HG03139 (cell line): ENCODE data around the gene INSYN2B.
"Not testable (repeated sequence)": the region's sequence is repeated elsewhere in the genome, so short reads cannot be mapped to it uniquely, and the experiment has no call there.

Experiments used
- ATAC-seq: cut with Tn5 transposase; IDR thresholded peaks from one replicate; pipeline ENCODE4 v1.9.1; 2021; ENCODE audit not compliant: unreplicated experiment

INSYN2B gene

DNA sequence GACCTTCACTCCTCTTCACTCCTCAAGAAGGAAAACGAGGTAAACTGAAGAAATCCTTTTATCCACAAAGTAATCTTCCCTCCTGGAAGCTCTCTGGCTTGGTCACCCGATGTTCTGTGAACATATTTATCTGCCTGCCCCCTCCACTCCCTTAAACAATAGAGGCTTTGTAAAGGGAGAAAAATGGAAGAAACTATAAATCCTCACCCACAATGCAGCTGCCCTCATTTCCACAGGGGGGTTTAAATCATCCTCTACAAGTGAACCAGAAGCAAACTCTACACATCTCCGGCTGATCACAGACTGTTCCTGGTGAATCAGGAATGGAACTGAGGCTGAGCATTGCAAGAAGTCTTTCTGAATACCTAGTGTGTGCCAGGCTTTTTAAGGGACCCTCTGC lies 7.2 kb downstream of the INSYN2B start:
- no peak for ATAC-seq

DNA sequence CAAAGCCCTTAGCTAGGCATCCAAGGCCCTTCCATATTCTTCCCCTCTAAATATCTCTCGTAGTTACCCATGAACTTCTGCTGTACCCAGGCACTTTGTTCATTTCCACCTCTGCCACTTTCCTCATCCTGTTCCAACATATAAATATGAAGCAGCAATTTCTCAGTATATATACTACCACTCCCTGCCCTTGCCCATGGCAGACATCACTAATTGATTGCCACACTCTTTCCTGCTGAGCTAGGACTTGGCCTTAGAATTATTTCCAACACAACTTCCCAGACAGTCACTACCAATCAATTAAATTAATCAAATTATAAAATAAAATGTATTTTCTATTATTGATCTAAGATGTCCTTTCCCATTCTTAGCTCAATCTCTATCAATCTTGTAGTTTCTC lies 8.5 kb downstream of the INSYN2B start:
- ATAC-seq, result no peak

DNA sequence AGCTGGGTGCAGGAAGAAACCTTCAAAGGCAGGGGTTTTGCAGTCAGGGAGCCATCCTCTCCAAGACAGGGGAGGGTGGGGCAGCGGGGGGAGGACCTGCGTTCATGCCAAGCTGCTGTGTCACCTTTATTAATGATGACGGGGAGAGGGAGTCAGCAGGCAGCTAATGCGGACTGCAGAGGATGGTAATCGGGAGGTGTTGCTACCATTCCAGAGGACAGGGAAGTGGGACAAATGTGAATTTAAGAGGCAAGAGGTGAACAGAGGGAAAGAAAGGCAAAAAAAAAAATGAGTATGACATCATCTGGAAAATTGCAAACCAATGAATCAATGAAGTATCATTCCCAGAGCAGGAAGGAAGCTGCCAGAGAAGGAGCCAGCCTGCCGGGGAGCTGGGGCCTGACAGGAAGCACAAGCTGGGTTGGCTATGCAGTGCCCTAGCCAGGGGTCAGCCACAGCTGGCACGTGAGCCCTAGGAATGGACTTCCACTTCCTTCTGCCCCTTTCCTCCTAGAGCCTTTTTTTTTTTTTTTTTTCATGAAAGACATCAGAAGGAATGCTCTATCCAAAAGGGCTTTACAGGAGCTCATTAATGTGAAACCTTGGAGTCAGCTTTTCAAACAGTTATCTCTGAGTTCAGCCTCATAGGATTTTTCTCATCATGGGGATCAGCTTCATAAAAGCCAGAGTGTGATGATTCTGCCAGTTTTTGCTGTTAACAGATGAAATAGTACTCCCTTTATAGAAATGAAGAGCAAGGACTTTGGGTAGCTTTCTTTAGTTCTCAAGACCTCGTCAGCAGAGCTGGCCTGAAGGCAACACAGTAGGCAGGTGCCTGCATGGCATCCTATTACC lies 9.2 kb downstream of the INSYN2B start:
- ATAC-seq, result no peak

DNA sequence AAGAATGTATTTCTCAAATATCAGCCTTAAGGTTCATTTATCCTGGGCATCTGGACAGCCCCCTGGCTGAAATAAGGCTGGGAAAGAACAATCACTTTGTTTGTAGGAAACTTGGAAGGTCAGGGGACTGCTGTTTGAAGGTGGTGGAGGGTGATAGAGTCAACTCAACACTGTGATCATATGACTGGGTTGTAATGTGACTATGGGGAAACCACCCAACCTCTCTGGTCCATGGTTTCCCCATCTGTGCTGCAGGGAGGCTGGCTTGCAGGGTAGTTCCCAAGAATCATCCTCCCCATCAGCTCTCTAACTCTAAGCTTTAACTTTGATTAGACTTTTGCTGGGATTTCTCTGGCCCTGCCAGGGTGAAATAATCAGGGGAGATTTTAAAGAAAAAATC lies 10.0 kb downstream of the INSYN2B start:
- no peak for ATAC-seq

DNA sequence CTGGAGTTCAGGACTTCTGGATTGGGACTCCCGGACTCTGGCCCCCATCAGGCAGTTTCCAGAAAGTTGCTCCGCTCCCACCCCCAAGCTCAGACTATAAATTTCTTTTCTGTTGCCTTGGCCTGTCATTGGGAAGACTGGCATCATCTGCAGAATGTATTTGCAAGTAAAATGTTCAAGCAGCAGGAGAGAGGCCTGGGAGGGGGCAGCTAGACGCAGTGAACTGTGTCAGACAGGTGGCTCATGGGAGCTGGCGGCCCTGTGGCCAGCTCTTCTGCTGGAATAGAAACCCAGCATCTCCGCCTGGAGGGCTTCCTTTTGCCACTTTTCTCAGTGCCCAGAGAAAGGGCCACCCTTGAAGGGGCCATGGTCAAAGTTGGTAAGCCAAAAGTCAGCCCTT lies 16.0 kb downstream of the INSYN2B start:
- ATAC-seq, result no peak

DNA sequence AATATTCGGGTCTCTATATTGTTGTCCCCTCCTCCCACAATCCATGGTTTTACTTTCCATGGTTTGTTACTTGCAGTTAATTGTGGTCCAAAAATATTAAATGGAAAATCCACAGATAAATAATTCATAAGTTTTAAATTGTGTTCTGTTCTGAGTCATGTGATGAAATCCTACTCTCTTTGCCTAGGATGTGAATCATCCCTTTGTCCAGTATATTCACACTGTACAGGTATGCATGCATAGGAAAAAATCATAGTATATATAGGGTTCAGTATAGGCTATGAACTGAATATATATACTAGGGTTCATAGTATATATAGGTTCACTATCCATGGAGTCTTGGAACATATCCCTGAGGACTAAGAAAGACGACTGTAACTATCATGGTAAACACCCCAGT lies 19.6 kb downstream of the INSYN2B start:
- ATAC-seq, result no peak

DNA sequence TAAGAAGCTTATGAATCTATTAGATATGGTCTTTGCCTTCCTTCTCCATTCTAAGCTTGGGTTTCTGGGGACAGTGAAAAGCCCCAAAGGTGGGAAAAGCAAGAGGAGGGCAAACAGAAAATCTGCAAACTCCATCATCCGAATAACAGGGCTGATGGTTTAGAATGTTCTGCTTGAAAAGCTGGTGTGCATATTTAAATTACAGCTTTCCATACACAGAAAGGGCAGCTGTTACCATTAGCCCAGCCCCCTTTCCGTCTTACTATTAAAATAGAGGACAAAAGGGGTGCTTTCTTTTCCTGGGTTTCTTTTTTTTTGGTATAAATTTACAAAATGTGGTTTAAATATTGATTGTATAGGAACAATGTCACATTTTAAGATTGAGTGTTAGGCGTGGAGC lies 22.0 kb downstream of the INSYN2B start:
- no peak for ATAC-seq

DNA sequence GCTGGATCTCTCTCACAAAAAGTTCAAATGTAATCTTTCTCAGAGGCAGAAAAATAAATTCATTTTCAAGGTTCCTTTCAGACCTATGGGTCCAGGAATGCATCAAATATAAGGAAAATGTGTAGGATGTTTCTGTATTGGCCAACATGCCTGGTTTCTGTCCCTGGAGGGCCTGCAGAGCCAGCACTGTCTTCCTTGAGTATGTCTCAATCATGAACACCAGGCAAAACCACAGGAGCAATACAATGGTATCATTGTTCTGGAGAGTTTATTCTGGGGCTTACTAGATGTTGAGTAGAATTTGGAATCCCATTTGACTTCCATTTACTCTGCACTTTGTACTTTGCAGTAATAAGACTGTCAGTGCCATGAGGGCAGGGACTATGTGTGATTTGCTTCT lies 23.5 kb downstream of the INSYN2B start:
- no peak for ATAC-seq

- ATAC-seq, result no peak
These were observed 24.2 kb downstream of the INSYN2B start for GRCh38 chr5:169956126-169956525.

- no peak for ATAC-seq
These were observed 25.5 kb downstream of the INSYN2B start for GRCh38 chr5:169954786-169955185.

DNA sequence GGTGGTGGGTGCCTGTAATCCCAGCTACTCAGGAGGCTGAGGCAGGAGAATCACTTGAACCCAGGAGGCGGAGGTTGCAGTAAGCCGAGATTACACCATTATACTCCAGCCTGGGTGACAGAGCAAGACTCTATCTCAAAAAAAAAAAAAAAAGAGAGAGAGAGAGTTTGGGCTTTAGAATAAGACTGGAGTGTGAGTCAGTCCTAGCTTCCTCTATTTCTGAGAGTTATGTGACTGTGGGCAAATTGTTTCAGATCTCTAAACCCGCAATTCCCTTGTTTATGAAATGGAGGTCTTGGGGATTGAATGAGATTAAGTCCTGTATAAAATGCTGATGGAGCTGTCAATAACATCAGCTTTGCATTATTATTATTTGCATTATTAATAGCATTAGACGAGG lies 27.1 kb downstream of the INSYN2B start:
- ATAC-seq, result not testable (repeated sequence)

DNA sequence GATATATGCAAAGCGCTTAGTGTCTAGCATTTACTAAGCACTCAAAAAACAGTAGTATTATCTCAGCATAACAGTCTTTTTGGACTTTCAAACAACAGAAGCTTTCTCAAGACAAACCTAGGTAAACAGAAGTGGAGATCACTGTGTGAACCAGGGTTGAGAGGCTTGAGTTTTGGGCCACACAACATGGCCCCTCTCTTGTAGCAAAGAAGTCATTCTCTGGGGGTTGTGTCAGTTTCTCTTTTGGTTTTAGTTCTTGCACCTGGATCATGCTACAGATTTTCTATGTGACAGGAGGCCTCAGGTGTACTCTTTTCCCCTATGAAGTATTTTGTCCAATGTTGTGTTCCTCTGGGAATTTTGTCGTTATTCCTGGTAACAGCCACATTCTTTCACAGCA lies 30.0 kb downstream of the INSYN2B start:
- ATAC-seq, result no peak

GRCh38 chr5:169946743-169947295 lies 33.5 kb downstream of the INSYN2B start:
- ATAC-seq, result no peak

DNA sequence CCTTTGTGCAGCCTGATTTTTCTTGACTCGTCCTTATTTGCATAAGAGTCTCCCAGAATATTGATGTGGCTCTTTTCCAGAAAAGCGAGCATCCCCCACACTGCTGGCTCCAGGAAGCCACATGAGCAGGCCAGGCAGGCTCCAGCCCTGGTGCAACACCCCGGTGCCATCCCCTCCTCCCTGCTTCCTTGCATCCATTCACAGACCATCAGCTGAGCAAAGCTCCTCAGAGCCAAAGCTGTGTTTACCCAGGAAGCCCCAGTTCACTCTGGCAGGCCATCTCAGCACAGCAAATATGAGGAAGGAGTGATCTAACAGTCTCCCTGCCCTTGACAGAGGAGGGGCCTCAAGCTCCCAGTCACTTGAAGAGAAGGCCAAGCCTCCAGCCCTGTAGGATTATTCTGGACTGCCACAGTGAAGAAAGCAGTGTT lies 34.4 kb downstream of the INSYN2B start:
- ATAC-seq, result no peak

- ATAC-seq, result no peak
These were observed 35.2 kb downstream of the INSYN2B start for GRCh38 chr5:169944922-169945680.

DNA sequence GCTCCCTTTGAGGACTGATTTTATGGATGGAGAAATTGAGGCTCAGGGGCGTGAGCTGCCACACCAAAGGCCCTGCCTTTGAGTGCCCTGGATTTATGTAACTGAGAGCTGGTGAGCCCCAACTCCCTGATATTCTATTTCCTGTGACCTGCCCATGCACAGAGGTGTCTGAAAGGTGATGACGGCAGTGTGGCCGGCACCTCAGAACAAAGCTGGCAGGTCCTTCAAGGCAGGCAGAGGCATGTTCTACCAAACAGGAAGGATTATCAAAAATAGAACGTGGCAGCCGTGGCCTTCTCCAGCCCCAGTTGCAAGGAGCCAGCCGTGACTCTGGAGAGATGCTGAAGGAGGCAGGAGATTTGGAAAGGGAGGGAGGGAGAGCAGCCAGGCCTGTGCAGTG lies 36.2 kb downstream of the INSYN2B start:
- no peak for ATAC-seq

- no peak for ATAC-seq
These were observed 37.3 kb downstream of the INSYN2B start for GRCh38 chr5:169943026-169943425.

- no peak for ATAC-seq
These were observed 38.1 kb downstream of the INSYN2B start for GRCh38 chr5:169942181-169942580.

DNA sequence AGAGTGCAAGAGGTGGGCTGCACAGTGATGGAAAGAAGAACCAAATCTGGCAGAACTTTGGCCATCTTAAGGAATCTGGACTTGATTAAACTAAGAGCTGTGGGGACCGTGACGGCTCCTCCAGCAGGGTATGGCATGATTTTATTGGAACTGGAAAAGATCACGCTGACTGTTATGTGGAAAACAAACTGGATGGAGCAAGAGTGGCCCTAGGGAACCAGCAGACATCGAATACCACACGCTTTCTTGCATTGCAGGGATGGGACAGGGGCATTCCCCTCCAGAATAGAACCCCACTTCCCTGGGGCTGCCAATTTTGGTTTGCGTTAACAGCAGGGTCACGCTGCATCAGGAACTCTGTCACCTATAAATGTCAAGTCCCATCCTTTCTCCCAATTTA lies 38.8 kb downstream of the INSYN2B start:
- no peak for ATAC-seq

GRCh38 chr5:169939731-169940130 lies 40.6 kb downstream of the INSYN2B start:
- no peak for ATAC-seq

DNA sequence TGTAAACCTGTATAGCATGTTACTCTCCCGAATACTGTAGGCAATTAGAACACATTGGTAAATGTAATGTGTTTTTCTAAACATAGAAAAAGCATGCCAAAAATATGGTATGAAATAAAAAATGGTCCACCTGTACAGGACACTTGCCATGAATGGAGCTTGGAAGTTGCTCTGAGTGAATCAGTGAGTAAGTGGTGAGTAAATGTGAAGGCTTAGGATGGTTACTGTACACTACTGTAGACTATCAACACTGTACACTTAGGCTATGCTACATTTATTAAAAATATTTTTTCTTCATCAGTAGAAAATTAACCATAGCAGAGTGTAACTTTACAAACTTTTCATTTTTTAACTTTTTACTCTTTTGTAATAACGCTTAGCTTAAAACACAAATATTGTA lies 41.9 kb downstream of the INSYN2B start:
- no peak for ATAC-seq

GRCh38 chr5:169935762-169936161 lies 44.5 kb downstream of the INSYN2B start:
- ATAC-seq, result no peak
